OCI-LY7 (cell line): ENCODE results near the gene C1orf198. TPM values are rescaled to one million over a fixed set of nuclear protein-coding genes. Genes with fewer than 3 reads are reported as not detected.

Experiments
- BruUV-seq: library from RNA; stranded (reverse); fragments of 400-500 nt; replicated peaks from 2 replicates; lab custom pipeline; 2021; lab: Mats Ljungman, UMichigan
- CTCF ChIA-PET: fragments of 300-600 bp; sonication (Branson Sonifier 250); formaldehyde crosslinking; loops from one replicate; lab custom pipeline; 2022; ENCODE audit warnings: antibody characterized with exemption; ENCODE audit not compliant: unreplicated experiment; lab: Charles Lee
- POLR2A ChIA-PET: fragments of 300-600 bp; sonication (Branson Sonifier 250); formaldehyde crosslinking; loops from one replicate; lab custom pipeline; 2022; ENCODE audit warnings: antibody characterized with exemption; lab: Charles Lee
- DNase-seq: peaks from one replicate; pipeline ENCODE4 v3.0.0-alpha.2; 2015; ENCODE audit warnings: low spot score
- H2AFZ ChIP-seq: fragments of 200-600 bp; sonication (generic), shearing (Covaris generic); 2 replicates; pipeline ENCODE4 v1.6.1; 2014; ENCODE audit warnings: mild to moderate bottlenecking, antibody characterized with exemption, low read length, moderate library complexity
- H3K27ac ChIP-seq: fragments of 200-600 bp; sonication (generic); 2 replicates; pipeline ENCODE4 v1.5.1; 2014; ENCODE audit warnings: mixed run types, low read depth, mild to moderate bottlenecking, moderate library complexity, low read length, inconsistent platforms; ENCODE audit not compliant: poor library complexity, severe bottlenecking
- H3K36me3 ChIP-seq: fragments of 200-600 bp; sonication (generic); 2 replicates; pipeline ENCODE4 v1.6.1; 2014; ENCODE audit warnings: mild to moderate bottlenecking, antibody characterized with exemption, low read length, moderate library complexity, mixed read lengths; ENCODE audit not compliant: insufficient read depth
- H3K4me1 ChIP-seq: fragments of 200-600 bp; sonication (generic); 2 replicates; pipeline ENCODE4 v1.5.1; 2014; ENCODE audit warnings: mild to moderate bottlenecking, low read length; ENCODE audit not compliant: insufficient read depth, poor library complexity, severe bottlenecking
- H3K4me2 ChIP-seq: fragments of 200-600 bp; sonication (generic); 2 replicates; pipeline ENCODE4 v1.6.1; 2014; ENCODE audit warnings: mild to moderate bottlenecking, low read length
- H3K4me3 ChIP-seq: fragments of 200-600 bp; sonication (generic); 2 replicates; pipeline ENCODE4 v1.5.1; 2014; ENCODE audit warnings: mild to moderate bottlenecking, low read depth, low read length; ENCODE audit not compliant: poor library complexity, severe bottlenecking
- H3K79me2 ChIP-seq: fragments of 200-600 bp; sonication (generic); 2 replicates; pipeline ENCODE4 v1.6.1; 2016; ENCODE audit warnings: low read depth, mild to moderate bottlenecking, low read length, moderate library complexity, mixed read lengths; ENCODE audit not compliant: insufficient read depth
- H3K9me2 ChIP-seq: fragments of 200-600 bp; sonication (generic); 2 replicates; pipeline ENCODE4 v1.6.1; 2016; ENCODE audit warnings: mild to moderate bottlenecking, low read length, mixed read lengths; ENCODE audit not compliant: insufficient read depth
- H3K9me3 ChIP-seq: fragments of 200-600 bp; sonication (generic); 2 replicates; pipeline ENCODE4 v1.6.1; 2014; ENCODE audit warnings: mild to moderate bottlenecking, mixed run types, low read length, mixed read lengths
- H4K20me1 ChIP-seq: fragments of 200-600 bp; sonication (generic); 2 replicates; pipeline ENCODE4 v1.6.1; 2014; ENCODE audit warnings: mild to moderate bottlenecking, antibody characterized with exemption, low read length, moderate library complexity, mixed read lengths; ENCODE audit not compliant: insufficient read depth
- CTCF ChIP-seq: fragments of 200-600 bp; sonication (generic); conservative IDR thresholded peaks from 2 replicates; pipeline ENCODE4 v1.5.1; 2014; ENCODE audit warnings: mild to moderate bottlenecking, antibody characterized with exemption, low read length, moderate library complexity, mixed read lengths
- EZH2phosphoT487 ChIP-seq: fragments of 200-600 bp; sonication (generic); IDR thresholded peaks from 2 replicates; pipeline ENCODE4 v1.6.1; 2018; ENCODE audit warnings: low read depth, borderline replicate concordance, mild to moderate bottlenecking, mixed run types, antibody characterized with exemption, low read length, moderate library complexity, mixed read lengths
- intact Hi-C: fragments of 100-400 bp; cut with micrococcal nuclease; formaldehyde crosslinking; loops from one replicate; pipeline ENCODE4 v1.10.0; 2022; ENCODE audit not compliant: unreplicated experiment
- total RNA-seq, 2 experiments: library from RNA; depleted of rRNA in 1 of 2; stranded (reverse); fragments of >200 nt in 1 of 2; shearing (Covaris generic) in 1 of 2; gene quantifications; 2 replicates each; pipeline ENCODE4 v1.2.3, GENCODE V29; 2014 to 2022

C1orf198 gene
- total RNA-seq, 2 experiments from 2014 or later, result 5.7 to 6.5 TPM

DNA sequence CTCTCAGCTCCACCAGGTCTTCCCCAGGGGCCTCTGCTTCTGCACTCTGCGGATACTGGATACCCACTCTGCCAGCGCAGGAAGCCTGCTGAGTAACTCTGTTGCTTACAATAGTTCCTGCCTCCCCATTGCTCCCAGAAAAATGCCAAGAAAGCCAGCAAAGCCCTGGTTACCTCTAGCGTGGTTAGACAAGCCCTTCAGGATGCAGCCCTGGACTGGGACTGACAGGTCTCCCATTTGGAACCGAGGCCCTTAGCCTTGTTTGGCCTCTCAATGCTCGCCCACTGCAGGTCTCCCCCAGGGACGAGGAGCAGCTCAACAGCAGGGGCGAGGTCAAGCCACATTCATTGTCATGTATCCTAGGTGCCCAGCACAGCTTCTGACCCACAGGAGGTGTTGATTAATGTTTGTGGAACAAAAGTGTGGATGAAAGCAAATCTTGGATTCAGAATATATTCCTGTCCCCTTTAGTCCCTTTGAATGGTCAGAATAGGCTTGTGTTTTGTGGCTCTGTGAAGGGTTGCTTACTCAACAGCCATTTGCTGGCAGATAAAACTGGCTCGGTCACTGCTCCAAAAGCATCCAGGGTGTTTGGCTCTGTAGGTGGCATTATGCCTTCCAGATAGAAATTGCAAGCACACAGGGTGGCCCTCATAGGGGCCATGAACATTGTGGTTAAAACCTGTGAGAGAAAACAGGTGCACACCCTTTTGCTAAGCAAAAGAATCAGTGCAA is 58.9 kb downstream of the C1orf198 start:
- no peak overlapping the region for H3K27ac ChIP-seq
- H3K4me3 ChIP-seq, result no peak overlapping the region
- H3K4me2 ChIP-seq, result no peak overlapping the region
- 0 out of 2 replicates have a peak, but pooled peaks cover 5% of the 10 kb centered on the region for H3K9me3 ChIP-seq
- TF ChIP-seq CTCF, result no peak
- no peak for TF ChIP-seq EZH2phosphoT487
- no peak overlapping the region for H2AFZ ChIP-seq
- no peaks in the 10 kb centered on the region for H4K20me1 ChIP-seq
- BruUV-seq, result no TSS peak
- ChIA-PET POLR2A (no interaction called here), CTCF (no interaction called here)
- no peaks in the 10 kb centered on the region for H3K36me3 ChIP-seq
- no peak for DNase-seq
- no peaks in the 10 kb centered on the region for H3K79me2 ChIP-seq
- intact Hi-C loops, result no loop called here
- no peaks in the 10 kb centered on the region for H3K9me2 ChIP-seq
- no peaks in the 10 kb centered on the region for H3K4me1 ChIP-seq

GRCh38 chr1:230808281-230808872 is 59.9 kb downstream of the C1orf198 start:
- H3K79me2 ChIP-seq, result no peaks in the 10 kb centered on the region
- no peaks in the 10 kb centered on the region for H3K4me1 ChIP-seq
- POLR2A ChIA-PET, result no interaction called here
- no peaks in the 10 kb centered on the region for H4K20me1 ChIP-seq
- H3K36me3 ChIP-seq, result no peaks in the 10 kb centered on the region
- no peak overlapping the region for H3K4me3 ChIP-seq
- BruUV-seq, result no TSS peak
- 0 out of 2 replicates have a peak, but pooled peaks cover 5% of the 10 kb centered on the region for H3K9me3 ChIP-seq
- intact Hi-C loops, result no loop called here
- no peak overlapping the region for H3K27ac ChIP-seq
- DNase-seq, result no peak
- no peak overlapping the region for H3K4me2 ChIP-seq
- H2AFZ ChIP-seq, result 0 out of 2 replicates have a peak overlapping the region, but pooled peaks have one; percentile 4
- H3K9me2 ChIP-seq, result no peaks in the 10 kb centered on the region
- CTCF ChIA-PET, result no interaction called here
- TF ChIP-seq CTCF, result no peak
- TF ChIP-seq EZH2phosphoT487, result no peak
